Measurements from ENCODE around the gene INTS11. TPM values are rescaled to one million over a fixed set of nuclear protein-coding genes. Genes with fewer than 3 reads are reported as not detected.

INTS11 gene
- total and polyA plus RNA-seq, 9 of the 15 experiments (the other 6 are each of a cell fraction or from before 2014, with no cell fraction given) = 3.6 to 183 (median 110) TPM

DNA sequence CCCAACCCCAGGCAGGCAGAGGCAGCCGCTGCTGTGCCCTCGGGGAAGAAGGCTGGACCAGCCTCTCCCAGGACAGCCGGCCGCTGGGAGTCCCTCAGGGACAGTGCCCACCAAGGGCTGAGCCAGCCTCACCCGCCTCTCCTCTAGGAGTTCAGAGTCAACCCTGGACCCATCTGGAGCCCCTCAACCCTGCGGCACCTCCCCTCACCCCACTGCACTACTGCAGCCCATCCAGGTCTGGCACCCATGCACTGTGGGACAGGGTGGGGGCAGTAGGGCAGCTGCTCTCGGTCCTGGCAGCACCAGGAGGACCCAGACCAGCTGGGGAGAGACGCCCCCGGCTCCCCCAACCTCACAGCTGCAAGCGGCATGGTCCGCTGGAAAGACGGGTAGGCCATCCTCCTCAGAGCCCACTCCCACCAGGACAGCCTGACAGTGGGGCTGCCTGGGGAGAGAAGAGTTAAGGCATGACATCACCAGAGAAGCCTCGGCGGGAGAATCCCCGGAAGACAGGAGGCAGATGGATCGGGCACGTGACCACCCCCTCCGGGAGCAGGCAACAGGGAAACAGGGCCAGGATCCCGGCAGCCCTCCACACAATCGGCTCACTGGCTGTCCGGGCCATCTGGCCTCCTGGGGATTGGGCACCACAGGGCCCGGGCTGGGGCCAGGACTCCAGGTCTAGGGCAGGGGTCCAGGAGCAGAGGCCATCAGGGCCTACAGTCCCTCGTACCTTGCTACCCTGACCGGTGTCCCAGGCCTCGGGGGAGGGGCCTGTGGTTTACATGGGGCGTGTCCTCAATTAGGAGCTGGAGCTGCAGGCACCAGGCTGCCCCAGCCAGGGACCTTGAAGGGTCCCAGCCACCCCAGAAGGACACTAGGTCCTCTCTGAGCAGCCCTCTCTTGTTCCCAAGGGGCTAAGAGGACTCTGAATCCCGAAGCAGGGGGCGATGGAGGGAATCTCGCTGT lies 19.8 kb downstream of the INTS11 start (continued):
- TF ChIP-seq, protein P1, sequence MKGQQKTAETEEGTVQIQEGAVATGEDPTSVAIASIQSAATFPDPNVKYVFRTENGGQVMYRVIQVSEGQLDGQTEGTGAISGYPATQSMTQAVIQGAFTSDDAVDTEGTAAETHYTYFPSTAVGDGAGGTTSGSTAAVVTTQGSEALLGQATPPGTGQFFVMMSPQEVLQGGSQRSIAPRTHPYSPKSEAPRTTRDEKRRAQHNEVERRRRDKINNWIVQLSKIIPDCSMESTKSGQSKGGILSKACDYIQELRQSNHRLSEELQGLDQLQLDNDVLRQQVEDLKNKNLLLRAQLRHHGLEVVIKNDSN (CRISPR knock-in tag; IDR thresholded peaks at IDR 0.05) = peak; percentile 96
- TF ChIP-seq FOXJ2 (tag; IDR thresholded peaks at IDR 0.05) (0 out of 2 replicates have a peak, but pooled peaks have one; percentile 12), MEF2A (IDR thresholded peaks at IDR 0.05; ENCODE audit: control insufficient read depth, low read depth, low read length) (no peak), ZNF347 (CRISPR knock-in tag; IDR thresholded peaks at IDR 0.05; ENCODE audit: low read depth) (no peak), ETV1 (tag; conservative IDR thresholded peaks at IDR 0.05; ENCODE audit: low read depth) (peak; percentile 76), CREBBP (IDR thresholded peaks at IDR 0.05; ENCODE audit: low read depth, low read length) (no peak), MAZ (CRISPR knock-in tag; conservative IDR thresholded peaks at IDR 0.05 in 1 of 2, IDR thresholded peaks at IDR 0.05 in 1 of 2) (peak in 1 of 2 experiments; percentile 48; a peak in 1 of 4 replicates), TOE1 (IDR thresholded peaks at IDR 0.05; ENCODE audit: borderline replicate concordance) (peak; percentile 93), TOE1 (CRISPR knock-in tag; IDR thresholded peaks at IDR 0.05; ENCODE audit: borderline replicate concordance, low read depth) (no peak), MYC (IDR thresholded peaks at IDR 0.05; ENCODE audit: low read depth, low read length) (peak; percentile 60), MYC (CRISPR knock-in tag; IDR thresholded peaks at IDR 0.05; ENCODE audit: borderline replicate concordance, low read depth) (no peak), CREM (IDR thresholded peaks at IDR 0.05; ENCODE audit: low read depth) (peak; percentile 43), MTA3 (IDR thresholded peaks at IDR 0.05; ENCODE audit: borderline replicate concordance) (no peak)
- TF ChIP-seq, protein P2, sequence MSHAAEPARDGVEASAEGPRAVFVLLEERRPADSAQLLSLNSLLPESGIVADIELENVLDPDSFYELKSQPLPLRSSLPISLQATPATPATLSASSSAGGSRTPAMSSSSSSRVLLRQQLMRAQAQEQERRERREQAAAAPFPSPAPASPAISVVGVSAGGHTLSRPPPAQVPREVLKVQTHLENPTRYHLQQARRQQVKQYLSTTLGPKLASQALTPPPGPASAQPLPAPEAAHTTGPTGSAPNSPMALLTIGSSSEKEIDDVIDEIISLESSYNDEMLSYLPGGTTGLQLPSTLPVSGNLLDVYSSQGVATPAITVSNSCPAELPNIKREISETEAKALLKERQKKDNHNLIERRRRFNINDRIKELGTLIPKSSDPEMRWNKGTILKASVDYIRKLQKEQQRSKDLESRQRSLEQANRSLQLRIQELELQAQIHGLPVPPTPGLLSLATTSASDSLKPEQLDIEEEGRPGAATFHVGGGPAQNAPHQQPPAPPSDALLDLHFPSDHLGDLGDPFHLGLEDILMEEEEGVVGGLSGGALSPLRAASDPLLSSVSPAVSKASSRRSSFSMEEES (CRISPR knock-in tag; IDR thresholded peaks at IDR 0.05) = peak; percentile 86
- TF ChIP-seq, protein P3, sequence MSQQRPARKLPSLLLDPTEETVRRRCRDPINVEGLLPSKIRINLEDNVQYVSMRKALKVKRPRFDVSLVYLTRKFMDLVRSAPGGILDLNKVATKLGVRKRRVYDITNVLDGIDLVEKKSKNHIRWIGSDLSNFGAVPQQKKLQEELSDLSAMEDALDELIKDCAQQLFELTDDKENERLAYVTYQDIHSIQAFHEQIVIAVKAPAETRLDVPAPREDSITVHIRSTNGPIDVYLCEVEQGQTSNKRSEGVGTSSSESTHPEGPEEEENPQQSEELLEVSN (IDR thresholded peaks at IDR 0.05; ENCODE audit: borderline replicate concordance in 1 of 2, extremely low read depth in 1 of 2, insufficient read depth in 1 of 2, insufficient read length in 1 of 2, low read depth in 1 of 2, low read length in 1 of 2, poor library complexity in 1 of 2, severe bottlenecking in 1 of 2) = peak; percentile 76 to 92
- TF ChIP-seq, protein P4, sequence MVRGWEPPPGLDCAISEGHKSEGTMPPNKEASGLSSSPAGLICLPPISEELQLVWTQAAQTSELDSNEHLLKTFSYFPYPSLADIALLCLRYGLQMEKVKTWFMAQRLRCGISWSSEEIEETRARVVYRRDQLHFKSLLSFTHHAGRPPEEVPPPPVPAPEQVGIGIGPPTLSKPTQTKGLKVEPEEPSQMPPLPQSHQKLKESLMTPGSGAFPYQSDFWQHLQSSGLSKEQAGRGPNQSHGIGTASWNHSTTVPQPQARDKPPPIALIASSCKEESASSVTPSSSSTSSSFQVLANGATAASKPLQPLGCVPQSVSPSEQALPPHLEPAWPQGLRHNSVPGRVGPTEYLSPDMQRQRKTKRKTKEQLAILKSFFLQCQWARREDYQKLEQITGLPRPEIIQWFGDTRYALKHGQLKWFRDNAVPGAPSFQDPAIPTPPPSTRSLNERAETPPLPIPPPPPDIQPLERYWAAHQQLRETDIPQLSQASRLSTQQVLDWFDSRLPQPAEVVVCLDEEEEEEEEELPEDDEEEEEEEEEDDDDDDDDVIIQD (CRISPR knock-in tag; IDR thresholded peaks at IDR 0.05) = no peak
- TF ChIP-seq, protein P5, sequence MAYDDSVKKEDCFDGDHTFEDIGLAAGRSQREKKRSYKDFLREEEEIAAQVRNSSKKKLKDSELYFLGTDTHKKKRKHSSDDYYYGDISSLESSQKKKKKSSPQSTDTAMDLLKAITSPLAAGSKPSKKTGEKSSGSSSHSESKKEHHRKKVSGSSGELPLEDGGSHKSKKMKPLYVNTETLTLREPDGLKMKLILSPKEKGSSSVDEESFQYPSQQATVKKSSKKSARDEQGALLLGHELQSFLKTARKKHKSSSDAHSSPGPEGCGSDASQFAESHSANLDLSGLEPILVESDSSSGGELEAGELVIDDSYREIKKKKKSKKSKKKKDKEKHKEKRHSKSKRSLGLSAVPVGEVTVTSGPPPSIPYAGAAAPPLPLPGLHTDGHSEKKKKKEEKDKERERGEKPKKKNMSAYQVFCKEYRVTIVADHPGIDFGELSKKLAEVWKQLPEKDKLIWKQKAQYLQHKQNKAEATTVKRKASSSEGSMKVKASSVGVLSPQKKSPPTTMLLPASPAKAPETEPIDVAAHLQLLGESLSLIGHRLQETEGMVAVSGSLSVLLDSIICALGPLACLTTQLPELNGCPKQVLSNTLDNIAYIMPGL (CRISPR knock-in tag; IDR thresholded peaks at IDR 0.05) = 0 out of 2 replicates have a peak, but pooled peaks have one; percentile 10
- TF ChIP-seq, protein P6, sequence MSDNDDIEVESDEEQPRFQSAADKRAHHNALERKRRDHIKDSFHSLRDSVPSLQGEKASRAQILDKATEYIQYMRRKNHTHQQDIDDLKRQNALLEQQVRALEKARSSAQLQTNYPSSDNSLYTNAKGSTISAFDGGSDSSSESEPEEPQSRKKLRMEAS (CRISPR knock-in tag; IDR thresholded peaks at IDR 0.05) = peak; percentile 68

Data from K562 (cell line).